ENCODE data around the gene BRD7.

BRD7 gene

DNA sequence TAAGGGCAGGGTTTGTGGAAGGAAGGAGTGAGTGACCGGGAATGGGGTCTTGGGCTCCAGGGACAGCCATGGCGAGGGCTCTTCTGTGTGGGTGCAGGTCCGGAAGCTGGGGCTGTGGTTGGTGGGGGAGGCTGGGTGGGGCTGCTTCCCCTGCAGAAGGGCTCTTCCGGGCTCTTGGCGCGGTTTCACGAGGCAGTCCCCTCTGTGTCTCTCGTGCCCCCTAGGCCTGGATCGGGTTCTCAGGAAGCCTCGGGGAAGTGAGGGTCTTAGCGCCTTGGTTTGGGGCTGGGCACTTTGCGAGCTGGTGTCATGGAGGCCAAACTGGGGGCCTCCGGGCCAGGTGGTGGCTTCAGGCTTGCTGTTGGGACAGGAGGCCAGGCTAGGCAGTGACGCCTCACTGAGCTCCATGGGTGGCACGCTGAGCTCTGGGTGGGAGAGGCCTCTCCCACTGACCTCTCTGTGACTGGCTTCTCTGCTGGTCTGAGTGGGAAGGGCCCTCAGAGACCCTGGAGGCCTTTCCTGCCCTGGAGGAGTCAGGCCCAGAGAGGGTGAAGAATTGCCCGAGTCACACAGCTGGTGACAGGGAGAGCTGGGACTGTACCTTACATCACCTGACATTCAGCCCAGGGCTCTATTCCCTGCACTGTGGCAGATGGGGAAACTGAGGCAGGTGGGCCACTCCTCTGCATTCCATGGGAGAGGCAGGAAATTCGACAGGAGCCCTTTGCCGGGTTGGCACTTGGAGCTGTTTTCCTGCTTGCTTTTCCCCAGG lies 94.3 kb downstream of the BRD7 start:
- Histone ChIP-seq H3K9ac (ENCODE audit: low read depth, low read length) (no peak overlapping the region), H3K9me3 (ENCODE audit: control insufficient read depth, insufficient read depth, low read length) (no peaks in the 10 kb centered on the region), H3K27me3 (ENCODE audit: control insufficient read depth, insufficient read depth, low read length) (no peaks in the 10 kb centered on the region), H3K4me1 (ENCODE audit: control insufficient read depth, insufficient read depth, low read length) (peaks cover 4% of the 10 kb centered on the region), H3K27ac (ENCODE audit: low read depth, low read length) (no peak overlapping the region), H3K36me3 (ENCODE audit: control insufficient read depth, insufficient read depth, low read length) (no peaks in the 10 kb centered on the region), H3K4me3 (ENCODE audit: low read depth, low read length) (no peak overlapping the region)

DNA sequence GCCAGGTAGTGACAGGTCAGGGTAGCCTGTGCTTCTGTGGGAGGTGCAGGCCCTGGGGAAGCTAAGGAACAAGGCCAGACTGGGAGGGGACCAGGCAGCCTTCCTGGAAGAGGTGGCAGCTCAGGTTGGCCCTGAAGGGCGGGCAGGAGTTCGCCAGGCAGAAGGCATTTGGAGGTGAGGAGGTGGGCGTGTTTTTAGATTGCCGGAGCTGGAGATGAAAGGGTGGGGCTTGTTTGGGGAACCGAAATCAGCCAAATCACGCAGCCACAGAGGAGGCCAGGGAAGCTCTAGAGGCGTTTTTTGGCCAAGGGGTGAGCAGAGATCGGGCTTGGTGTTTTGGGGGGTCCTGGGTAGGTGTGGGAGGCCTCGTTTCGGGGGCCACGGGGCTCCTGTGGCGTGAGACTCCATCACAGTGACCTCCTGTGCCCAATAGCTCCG lies 94.9 kb downstream of the BRD7 start:
- Histone ChIP-seq H3K27ac (ENCODE audit: low read depth, low read length) (no peak overlapping the region), H3K4me1 (ENCODE audit: control insufficient read depth, insufficient read depth, low read length) (no peaks in the 10 kb centered on the region), H3K4me3 (ENCODE audit: low read depth, low read length) (no peak overlapping the region), H3K9ac (ENCODE audit: low read depth, low read length) (no peak overlapping the region), H3K36me3 (ENCODE audit: control insufficient read depth, insufficient read depth, low read length) (no peaks in the 10 kb centered on the region), H3K27me3 (ENCODE audit: control insufficient read depth, insufficient read depth, low read length) (no peaks in the 10 kb centered on the region), H3K9me3 (ENCODE audit: control insufficient read depth, insufficient read depth, low read length) (no peaks in the 10 kb centered on the region)

- no peak overlapping the region for H3K27ac ChIP-seq (ENCODE audit: low read depth, low read length)
- H3K36me3 ChIP-seq (ENCODE audit: control insufficient read depth, insufficient read depth, low read length), result no peaks in the 10 kb centered on the region
- H3K9ac ChIP-seq (ENCODE audit: low read depth, low read length), result no peak overlapping the region
- no peaks in the 10 kb centered on the region for H3K27me3 ChIP-seq (ENCODE audit: control insufficient read depth, insufficient read depth, low read length)
- H3K9me3 ChIP-seq (ENCODE audit: control insufficient read depth, insufficient read depth, low read length), result no peaks in the 10 kb centered on the region
- no peak overlapping the region for H3K4me3 ChIP-seq (ENCODE audit: low read depth, low read length)
- H3K4me1 ChIP-seq (ENCODE audit: control insufficient read depth, insufficient read depth, low read length), result no peaks in the 10 kb centered on the region
Observed at GRCh38 chr16:50273382-50273690, 95.5 kb downstream of the BRD7 start.

DNA sequence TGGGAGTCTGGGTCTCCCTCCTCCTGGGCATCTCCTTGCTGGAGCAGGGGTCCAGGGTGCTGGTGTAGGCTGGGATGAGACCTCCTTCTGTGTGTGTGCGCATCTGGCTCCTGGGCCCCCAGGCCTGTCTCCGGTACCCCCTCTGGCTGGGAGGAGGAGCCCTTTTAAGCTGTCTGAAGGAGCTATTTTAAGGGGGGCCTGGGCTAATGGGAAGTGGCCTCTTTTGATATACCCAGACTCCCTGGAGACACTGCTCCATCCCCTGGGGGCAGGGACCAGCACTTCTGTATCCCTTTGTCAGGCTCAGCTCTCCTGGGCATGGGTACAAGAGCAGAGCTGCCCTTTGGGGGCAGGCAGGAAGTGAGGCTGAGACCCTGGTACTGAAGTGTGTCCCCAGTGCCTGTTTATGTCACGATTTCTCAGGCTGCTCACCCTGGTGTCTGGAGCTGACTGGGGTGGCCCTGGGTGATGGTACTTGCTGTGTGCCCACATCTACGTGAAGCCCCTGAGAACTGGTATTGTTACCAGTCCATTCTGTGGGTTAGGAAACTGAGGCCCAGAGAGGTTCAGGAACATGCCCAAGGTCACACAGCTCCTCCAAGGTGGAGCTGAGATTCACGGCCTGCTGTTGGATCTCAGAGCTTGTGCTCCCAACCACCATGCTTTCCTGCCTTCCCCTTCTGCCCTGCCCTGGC lies 96.0 kb downstream of the BRD7 start:
- Histone ChIP-seq H3K27me3 (ENCODE audit: control insufficient read depth, insufficient read depth, low read length) (no peaks in the 10 kb centered on the region), H3K36me3 (ENCODE audit: control insufficient read depth, insufficient read depth, low read length) (no peaks in the 10 kb centered on the region), H3K9me3 (ENCODE audit: control insufficient read depth, insufficient read depth, low read length) (no peaks in the 10 kb centered on the region), H3K27ac (ENCODE audit: low read depth, low read length) (no peak overlapping the region), H3K4me3 (ENCODE audit: low read depth, low read length) (no peak overlapping the region), H3K4me1 (ENCODE audit: control insufficient read depth, insufficient read depth, low read length) (no peaks in the 10 kb centered on the region), H3K9ac (ENCODE audit: low read depth, low read length) (no peak overlapping the region)

DNA sequence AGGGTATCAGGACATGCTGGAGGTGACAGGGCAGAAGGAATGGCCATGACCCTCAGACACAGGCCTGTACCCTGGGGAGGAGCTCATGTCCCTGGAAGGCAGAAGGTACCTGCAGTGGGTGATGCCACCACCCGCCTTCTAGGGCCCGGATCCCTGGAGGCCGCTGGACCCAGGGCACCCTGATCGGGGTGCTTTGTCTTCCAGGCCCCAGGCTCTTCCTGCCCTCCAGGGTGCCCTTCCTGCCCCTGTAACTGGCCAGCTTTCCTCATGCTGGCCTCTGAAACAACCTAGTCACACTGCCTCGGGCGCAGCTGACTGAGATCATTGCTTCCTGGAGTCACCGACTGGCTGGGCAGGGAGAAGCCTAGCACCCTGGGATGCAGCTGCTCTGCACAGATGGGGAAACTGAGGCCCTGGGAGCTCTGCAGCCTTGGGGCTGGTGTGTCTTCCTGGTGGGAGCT lies 96.6 kb downstream of the BRD7 start:
- H3K27ac ChIP-seq (ENCODE audit: low read depth, low read length), result no peak overlapping the region
- no peak overlapping the region for H3K9ac ChIP-seq (ENCODE audit: low read depth, low read length)
- H3K27me3 ChIP-seq (ENCODE audit: control insufficient read depth, insufficient read depth, low read length), result no peaks in the 10 kb centered on the region
- H3K36me3 ChIP-seq (ENCODE audit: control insufficient read depth, insufficient read depth, low read length), result no peaks in the 10 kb centered on the region
- no peak overlapping the region for H3K4me3 ChIP-seq (ENCODE audit: low read depth, low read length)
- no peaks in the 10 kb centered on the region for H3K4me1 ChIP-seq (ENCODE audit: control insufficient read depth, insufficient read depth, low read length)
- no peaks in the 10 kb centered on the region for H3K9me3 ChIP-seq (ENCODE audit: control insufficient read depth, insufficient read depth, low read length)

DNA sequence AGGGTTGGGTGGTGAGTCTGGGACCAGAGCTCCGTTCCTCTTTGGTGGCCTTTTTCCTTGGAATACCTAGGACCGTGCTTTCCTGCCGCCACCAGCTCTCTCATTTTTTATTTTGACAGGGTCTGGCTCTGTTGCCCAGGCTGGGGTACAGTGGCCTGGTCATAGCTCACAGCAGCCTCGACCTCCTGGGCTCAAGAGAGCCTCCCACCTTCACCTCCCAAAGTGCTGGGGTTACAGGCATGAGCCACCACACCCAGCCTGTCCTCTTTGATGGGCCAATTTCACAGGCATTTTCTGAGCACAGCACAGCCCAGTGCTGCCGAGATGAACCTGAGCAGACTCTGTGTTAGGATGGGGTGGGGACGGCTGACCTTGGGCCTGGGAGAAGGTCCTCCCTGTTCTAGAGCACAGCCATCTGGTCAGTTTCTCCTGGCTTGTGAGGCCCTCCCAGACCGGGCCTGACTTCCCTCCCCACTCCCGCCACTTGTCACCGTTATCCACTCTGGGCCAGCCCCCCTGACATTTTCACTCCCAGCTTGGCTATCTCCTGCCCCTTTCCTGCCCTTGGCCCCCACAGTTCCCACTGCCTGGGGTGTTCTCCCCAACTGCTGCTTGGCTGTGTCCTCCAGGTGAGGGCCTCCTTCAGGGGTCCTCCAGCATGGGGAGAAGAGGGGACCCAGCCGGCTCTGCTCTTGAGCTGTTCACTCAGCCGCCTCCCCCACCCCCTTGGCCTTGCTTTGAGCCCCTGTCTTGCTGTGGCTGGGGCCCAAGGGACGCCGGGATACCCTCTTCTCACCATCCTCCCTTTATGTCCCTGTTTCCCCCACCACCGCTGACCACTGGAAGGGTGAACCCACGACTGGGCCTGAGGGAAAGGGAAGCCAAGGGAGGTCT lies 97.4 kb downstream of the BRD7 start:
- Histone ChIP-seq H3K4me1 (ENCODE audit: control insufficient read depth, insufficient read depth, low read length) (peaks cover 2% of the 10 kb centered on the region; the same call in 1 of the 2 replicates), H3K27ac (ENCODE audit: low read depth, low read length) (no peak overlapping the region), H3K9me3 (ENCODE audit: control insufficient read depth, insufficient read depth, low read length) (no peaks in the 10 kb centered on the region), H3K9ac (ENCODE audit: low read depth, low read length) (no peak overlapping the region), H3K36me3 (ENCODE audit: control insufficient read depth, insufficient read depth, low read length) (no peaks in the 10 kb centered on the region), H3K27me3 (ENCODE audit: control insufficient read depth, insufficient read depth, low read length) (no peaks in the 10 kb centered on the region), H3K4me3 (ENCODE audit: low read depth, low read length) (no peak overlapping the region)

DNA sequence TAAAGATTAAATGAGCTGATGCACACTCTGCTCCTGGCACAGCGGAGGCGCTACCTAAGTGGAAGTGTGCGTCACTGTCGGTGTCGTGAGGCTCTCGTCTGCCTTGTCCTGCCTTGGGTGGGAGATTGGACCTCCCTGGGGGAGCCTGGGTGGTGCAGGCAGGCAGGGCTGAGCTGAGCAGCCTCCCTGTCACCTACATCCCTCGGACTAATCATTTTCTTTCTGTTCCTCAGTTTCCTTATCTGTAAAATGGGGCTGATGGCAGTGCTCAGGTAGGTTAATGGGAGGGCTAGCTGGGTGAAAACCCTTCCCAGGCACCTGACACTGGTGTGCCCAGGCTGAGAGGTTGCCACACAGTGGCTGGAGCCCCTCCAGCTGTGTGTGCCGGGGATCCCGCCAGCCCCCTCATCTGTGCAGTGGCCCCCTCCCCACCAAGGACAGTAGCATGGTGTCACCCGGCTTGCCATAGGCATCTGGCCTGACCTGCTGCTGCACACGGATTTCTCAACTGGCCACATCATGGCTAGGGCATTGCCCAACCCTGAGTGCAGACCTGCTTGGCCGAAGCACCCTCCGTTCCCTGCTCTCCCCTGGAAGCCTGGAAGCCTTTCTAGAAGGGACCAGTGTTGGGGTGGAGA lies 98.2 kb downstream of the BRD7 start:
- H3K9ac ChIP-seq (ENCODE audit: low read depth, low read length), result no peak overlapping the region
- H3K9me3 ChIP-seq (ENCODE audit: control insufficient read depth, insufficient read depth, low read length), result no peaks in the 10 kb centered on the region
- H3K36me3 ChIP-seq (ENCODE audit: control insufficient read depth, insufficient read depth, low read length), result no peaks in the 10 kb centered on the region
- peaks cover 8% of the 10 kb centered on the region; the same call in 1 of the 2 replicates for H3K4me1 ChIP-seq (ENCODE audit: control insufficient read depth, insufficient read depth, low read length)
- no peaks in the 10 kb centered on the region for H3K27me3 ChIP-seq (ENCODE audit: control insufficient read depth, insufficient read depth, low read length)
- no peak overlapping the region for H3K27ac ChIP-seq (ENCODE audit: low read depth, low read length)
- no peak overlapping the region for H3K4me3 ChIP-seq (ENCODE audit: low read depth, low read length)

- H3K9me3 ChIP-seq (ENCODE audit: control insufficient read depth, insufficient read depth, low read length), result no peaks in the 10 kb centered on the region
- no peaks in the 10 kb centered on the region for H3K27me3 ChIP-seq (ENCODE audit: control insufficient read depth, insufficient read depth, low read length)
- H3K36me3 ChIP-seq (ENCODE audit: control insufficient read depth, insufficient read depth, low read length), result no peaks in the 10 kb centered on the region
- peaks cover 8% of the 10 kb centered on the region; the same call in 1 of the 2 replicates for H3K4me1 ChIP-seq (ENCODE audit: control insufficient read depth, insufficient read depth, low read length)
- H3K27ac ChIP-seq (ENCODE audit: low read depth, low read length), result no peak overlapping the region
- H3K9ac ChIP-seq (ENCODE audit: low read depth, low read length), result no peak overlapping the region
- no peak overlapping the region for H3K4me3 ChIP-seq (ENCODE audit: low read depth, low read length)
Observed at GRCh38 chr16:50269769-50270509, 98.8 kb downstream of the BRD7 start.

- no peaks in the 10 kb centered on the region for H3K27me3 ChIP-seq (ENCODE audit: control insufficient read depth, insufficient read depth, low read length)
- peaks cover 8% of the 10 kb centered on the region; the same call in 1 of the 2 replicates for H3K4me1 ChIP-seq (ENCODE audit: control insufficient read depth, insufficient read depth, low read length)
- no peak overlapping the region for H3K27ac ChIP-seq (ENCODE audit: low read depth, low read length)
- no peak overlapping the region for H3K4me3 ChIP-seq (ENCODE audit: low read depth, low read length)
- no peak overlapping the region for H3K9ac ChIP-seq (ENCODE audit: low read depth, low read length)
- H3K36me3 ChIP-seq (ENCODE audit: control insufficient read depth, insufficient read depth, low read length), result no peaks in the 10 kb centered on the region
- no peaks in the 10 kb centered on the region for H3K9me3 ChIP-seq (ENCODE audit: control insufficient read depth, insufficient read depth, low read length)
Observed at GRCh38 chr16:50269061-50269705, 99.6 kb downstream of the BRD7 start.

DNA sequence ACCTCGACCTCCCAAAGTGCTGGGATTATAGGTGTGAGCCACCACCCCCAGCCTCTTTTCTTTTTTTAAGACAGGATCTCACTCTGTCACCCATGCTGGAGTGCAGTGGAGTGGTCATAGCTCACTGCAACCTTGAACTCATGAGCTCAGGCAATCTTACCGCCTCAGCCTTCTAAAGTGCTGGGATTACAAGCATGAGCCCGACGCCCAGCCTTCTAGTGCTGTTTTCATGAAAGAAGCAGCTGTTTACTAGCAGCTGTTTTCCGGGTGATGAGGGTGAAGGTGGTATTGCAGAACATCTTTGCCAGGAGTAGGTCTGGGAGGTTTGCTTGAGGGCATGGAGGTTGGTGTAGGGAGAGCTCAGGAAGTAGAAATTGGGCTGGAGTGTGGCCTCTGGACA lies 100.4 kb downstream of the BRD7 start:
- Histone ChIP-seq H3K9ac (ENCODE audit: low read depth, low read length) (no peak overlapping the region), H3K27me3 (ENCODE audit: control insufficient read depth, insufficient read depth, low read length) (no peaks in the 10 kb centered on the region), H3K27ac (ENCODE audit: low read depth, low read length) (no peak overlapping the region), H3K4me3 (ENCODE audit: low read depth, low read length) (no peak overlapping the region), H3K9me3 (ENCODE audit: control insufficient read depth, insufficient read depth, low read length) (no peaks in the 10 kb centered on the region), H3K36me3 (ENCODE audit: control insufficient read depth, insufficient read depth, low read length) (no peaks in the 10 kb centered on the region), H3K4me1 (ENCODE audit: control insufficient read depth, insufficient read depth, low read length) (peaks cover 8% of the 10 kb centered on the region; the same call in 1 of the 2 replicates)

Measured in HUES48 (cell line).